HG03442 (cell line): ENCODE results near the gene DPY19L3.
"Not testable (repeated sequence)": the region's sequence is repeated elsewhere in the genome, so short reads cannot be mapped to it uniquely, and the experiment has no call there.

Experiments used
- ATAC-seq: cut with Tn5 transposase; IDR thresholded peaks from one replicate; pipeline ENCODE4 v1.9.1; 2021; ENCODE audit warnings: mild to moderate bottlenecking, moderate library complexity; ENCODE audit not compliant: unreplicated experiment

Gene DPY19L3

DNA sequence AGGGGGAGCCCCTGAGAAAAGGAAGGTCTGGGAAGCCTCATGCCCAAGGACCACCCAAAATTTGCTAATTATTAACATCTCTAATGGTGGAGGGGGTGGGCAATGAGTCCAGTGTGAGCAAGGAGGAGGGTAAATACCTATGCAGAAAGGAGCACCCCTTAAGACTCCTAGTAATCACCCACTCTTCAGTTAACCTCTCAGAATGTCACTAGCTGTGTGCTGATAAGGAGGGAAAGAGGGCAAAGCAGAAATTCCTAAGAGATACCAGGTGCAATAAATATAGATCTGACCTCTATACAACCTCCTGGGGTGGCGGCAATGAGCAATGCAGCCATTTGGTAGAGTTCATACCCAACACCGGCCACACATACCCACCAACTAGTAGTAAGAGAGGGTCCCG lies 12.7 kb upstream of the DPY19L3 start:
- ATAC-seq, result no peak

DNA sequence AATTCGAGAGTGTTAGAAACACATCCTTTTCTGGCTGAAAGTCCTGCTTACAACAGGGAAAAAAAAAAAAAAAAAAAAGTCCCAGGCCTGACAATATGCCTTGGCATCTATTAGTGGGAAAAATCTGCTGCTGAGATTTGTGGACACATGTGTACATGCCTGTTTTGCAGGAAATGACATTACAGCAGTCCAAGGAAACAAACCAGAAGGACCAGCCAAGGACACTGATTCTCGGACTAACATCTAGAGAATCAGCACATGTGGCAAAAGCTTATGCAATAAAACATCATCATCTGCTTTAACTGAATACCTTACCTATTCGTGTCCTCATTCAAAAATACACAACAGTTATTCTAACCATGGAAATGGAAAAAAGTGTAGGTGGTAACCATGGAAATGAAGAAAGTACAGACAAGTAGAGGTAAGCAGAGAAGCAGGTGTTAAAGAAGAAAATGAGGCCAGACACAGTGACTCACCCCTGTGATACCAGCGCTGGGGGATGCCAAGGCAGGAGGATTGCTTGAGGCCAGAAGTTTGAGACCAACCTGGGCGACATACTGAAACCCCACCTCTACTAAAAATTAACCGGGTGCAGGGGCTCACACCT lies 9.4 kb upstream of the DPY19L3 start:
- ATAC-seq, result no peak

DNA sequence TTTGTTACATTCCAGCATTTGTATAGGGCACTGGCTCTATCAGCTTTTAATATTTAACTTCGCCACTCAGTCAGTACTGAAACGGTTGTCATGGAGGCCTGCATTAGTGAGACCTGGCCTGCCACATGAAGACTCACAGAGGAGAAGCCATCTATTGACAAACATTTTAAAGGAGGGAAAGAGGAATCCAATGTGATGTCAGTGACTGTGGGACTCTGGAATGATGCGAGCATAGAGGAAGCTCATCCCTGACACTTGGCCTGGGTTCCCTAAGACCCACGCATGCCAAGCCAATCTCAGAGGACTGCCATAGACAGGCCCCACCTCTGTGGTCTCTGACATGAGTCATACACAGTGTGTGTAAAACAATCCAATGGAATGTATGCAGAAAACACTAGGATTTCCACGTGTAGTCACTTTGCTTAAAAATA lies 7.9 kb upstream of the DPY19L3 start:
- no peak for ATAC-seq

DNA sequence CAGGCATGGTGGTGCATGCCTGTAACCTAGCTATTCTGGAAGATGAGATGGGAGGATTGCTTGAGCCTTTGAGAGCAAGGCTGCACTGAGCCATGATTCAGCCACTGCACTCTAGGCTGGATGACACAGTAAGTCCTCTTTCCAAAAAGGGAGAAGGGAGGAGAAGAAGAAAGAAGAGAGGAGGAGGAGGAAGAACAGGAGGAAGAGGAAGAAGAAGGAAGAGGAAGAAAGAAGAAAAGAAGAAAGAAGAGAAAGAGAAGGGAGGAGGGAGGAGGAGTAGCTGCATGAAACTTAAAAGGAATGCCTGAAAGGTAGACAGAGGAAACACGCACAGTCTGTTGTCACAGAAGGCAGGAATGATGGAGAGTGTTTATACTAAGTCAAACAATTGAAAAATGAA lies 3.6 kb upstream of the DPY19L3 start:
- no peak for ATAC-seq

DNA sequence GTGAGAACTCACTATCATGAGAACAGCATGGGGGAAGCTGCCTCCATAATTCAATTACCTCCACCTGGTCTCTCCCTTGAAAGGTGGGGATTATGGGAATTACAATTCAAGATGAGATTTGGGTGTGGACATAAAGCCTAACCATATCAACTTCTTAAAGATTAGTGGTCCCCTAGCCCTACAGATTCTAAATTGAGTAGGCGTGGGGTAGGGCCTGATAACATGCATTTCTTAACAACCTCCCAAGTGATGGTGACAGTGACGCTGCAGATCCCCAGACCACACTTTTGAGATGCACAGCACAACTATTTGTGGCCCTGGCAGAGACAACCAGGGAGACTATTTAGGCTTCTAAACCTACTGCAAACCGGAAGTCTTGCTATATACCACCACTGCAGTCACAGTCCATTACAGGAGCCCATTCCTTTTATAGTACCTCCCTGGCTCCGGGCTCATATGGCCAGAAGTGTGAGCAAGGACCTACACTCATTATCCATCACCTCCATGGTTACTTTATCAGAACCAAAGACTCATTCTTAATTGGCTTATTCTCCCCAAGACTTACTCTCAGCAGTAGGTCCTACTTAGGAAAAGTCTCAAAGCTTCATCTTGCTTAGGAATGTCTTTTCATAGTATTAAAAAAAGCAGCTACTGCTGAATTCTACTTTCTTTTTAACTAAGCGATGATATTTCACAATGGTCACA lies 2.1 kb upstream of the DPY19L3 start:
- ATAC-seq, result no peak

DNA sequence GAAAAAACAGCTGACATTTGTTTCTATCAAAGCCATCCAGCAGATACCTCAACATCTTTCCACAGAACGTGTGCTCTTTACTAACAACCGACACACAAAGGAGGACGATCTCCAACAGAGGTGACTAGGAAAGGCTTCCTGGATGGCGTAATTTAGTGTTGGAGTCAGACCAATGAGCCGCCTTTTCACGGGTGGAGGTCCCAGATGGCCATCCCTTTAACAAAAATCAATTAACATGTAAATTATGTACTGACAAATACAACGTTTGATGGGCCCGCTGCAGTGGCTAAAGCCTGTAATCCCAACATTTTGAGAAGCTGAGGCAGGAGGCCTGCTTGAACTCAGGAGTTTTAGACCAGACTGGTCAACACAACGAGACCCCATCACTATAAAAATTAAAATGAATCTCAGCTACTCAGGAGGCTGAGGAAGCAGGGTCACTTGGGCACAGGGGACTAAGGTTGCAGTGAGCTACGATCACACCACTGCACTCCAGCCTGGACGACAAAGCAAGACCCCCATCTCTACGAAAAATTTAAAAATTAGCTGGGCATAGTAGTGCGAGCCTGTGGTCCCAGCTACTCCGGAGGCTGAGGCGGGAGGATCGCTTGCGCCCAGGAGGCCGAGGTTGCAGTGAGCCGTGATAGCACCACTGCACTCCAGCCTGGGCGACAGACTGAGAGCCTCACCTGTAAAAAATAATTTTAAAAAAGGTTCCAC lies 1.2 kb upstream of the DPY19L3 start:
- ATAC-seq, result no peak

DNA sequence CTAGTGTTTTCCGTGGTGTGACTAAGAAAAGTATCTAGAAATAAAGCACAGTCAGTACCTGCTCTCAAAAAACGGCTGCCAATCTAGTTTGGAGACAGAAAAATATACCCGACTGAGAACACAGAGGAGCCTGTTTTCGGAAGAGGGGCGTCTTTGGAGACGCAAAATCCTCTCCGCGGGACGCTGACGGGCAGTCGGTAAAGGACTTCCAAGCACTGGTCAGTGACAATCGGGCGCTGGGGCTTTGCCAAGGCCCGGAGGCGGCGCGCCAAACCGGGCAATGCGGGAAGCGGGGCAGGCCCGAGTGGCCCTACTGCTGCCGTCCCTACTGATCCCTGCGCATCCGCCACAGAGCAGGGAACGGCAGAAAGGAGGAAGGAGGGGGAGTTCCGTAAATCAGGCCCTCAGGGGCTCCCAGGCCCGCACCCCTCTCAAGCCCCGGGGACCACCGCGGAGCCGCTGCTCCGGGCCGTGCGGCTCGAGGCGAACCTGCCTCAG lies 588 bp upstream of the DPY19L3 start:
- ATAC-seq, result peak; percentile 10

DNA sequence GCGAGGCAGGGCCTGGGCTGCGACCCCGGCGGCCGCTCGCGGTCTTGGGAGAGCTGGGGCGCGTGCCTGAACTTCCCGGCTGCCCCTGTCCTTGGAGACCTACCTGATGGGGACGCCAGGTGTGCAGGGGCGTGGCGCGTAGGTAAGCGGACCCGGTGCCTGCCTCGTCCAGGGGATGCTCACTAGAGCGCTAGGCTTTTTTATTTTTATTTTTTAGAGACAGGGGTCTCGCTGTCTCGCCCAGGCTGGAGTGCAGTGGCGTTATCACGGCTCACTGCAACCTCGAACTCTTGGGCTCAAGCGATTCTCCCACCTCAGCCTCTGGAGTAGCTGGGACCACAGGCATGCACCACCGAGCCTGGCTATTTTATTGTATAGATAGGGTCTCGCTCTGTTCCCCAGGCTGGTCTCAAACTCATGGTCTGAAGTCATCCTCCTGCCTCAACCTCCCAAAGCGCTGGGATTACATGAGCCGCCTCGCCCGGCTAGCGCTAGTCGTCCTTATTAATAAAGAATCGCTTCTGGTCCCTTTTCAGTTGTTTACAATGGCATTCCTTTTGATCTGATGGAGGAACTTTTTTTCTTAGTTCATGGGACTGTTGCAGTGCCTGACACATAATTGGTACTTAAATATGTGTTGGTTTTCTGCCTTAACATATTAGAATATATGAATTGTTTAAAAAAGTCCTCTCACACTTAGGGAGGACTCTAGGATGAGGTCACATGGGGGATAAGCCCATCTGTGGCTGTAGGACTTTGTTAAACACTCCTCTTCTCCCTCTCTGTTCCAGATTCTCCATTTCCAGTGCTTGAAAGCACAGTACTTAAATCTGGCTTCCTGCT lies 812 bp downstream of the DPY19L3 start:
- no peak for ATAC-seq

DNA sequence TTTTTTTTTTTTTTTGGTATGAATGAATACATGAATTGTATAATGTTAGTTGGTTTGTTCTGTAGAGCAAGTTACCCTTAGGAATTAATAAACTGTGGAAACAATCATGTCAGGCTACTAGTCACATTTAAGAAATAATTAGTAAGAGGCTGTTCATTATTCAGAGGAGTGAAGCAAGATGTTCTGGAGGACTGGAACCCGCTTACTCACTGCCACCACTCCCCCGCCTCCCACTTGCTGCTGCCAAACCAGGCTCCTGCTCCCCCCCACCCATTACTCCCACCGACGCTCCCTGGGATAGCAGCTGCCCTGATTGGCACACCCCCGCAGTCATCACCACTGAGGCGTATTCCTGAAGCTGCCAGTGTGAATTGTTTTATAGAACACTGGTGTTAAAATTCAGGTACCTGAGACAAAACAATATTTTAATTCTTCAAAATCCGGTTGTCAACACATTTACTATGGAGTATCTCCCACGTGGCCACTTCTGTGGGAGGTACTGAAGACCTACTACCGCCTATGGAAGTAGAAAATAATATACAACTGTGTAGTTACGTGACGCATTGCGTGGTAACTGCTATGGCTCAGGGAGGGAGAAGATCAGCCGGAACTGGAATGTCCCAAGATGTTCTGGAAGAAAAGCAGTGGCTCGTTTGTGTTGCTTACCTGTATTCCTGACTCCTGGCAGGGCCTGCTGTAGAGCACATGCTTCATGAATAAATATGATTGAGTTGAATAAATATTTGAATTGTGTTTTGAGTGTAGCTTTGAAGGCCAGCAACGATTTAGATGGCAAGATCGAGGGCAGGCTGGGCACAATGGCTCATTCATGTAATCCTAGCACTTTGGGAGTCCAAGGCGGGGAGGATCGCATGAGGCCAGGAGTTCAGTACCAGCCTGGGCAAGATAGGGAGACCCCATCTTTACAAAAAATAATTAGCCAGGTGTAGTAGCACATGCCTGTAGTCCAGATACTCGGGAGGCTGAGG lies 1.7 kb downstream of the DPY19L3 start:
- no peak for ATAC-seq

DNA sequence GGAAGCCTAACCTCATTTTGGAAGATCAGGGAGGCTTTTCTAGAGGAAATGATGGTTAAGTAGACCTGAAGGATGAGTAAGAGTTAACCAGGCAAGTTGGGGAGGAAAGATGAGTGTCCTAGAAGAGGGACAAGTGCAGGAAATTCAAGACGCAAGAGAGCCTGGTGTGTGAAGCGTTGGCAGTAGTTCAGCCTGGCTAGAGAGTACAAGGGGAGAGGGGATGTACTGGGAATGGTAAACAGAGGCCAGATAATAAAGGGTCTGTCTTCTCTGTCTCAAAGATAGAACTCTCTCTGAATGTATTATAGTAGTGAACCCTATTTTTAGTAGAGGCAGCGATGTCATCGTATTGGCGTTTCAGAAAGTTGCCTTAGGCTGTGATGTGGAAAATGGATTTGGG lies 9.7 kb downstream of the DPY19L3 start:
- ATAC-seq, result no peak

DNA sequence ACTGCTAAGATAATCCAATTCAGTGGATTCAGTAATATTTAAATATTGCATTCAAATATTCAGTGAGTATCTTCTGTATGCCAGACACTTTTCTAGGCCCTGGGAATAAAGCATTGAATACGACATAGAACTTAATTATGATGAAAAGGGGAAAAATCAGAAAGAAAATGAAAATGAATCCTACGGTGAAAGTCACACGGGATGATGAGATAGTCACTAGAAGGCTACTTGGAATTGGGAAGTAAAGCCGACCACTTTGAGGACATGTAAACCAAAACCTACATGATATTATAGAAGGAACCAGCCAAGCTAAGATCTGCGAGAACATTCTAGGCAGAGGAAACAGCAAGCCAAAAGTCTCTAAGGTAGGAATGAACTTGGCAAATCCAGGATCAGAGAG lies 10.1 kb downstream of the DPY19L3 start:
- no peak for ATAC-seq

DNA sequence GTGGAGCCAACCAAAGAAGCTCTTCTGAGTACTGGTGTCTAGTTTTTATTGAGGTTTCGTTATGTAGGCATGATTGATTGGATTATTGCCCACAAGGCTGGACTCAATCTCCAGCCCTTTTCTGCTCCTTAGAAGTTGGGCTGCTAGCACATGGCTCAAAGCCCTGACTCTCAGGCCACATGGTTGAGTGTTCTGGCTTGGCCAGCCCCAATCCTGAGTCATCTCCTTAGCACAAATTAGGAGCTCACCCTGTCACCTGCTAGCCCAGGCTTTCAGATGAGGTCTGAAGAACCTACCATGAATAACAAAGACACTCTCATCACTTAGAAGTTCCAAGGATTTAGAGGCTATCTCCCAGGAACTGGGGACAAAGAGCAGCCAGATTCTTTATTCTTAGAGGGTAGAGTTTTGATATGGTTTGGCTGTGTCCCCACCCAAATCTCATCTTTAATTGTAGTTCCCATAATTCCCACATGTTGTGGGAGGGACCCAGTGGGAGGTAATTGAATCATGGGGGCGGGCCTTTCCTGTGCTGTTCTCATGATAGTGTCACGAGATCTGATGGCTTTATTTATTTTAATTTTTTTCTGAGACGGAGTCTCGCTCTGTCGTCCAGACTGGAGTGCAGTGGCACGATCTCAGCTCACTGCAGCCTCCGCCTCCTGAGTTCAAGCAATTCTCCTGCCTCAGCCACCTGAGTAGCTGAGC lies 11.3 kb downstream of the DPY19L3 start:
- no peak for ATAC-seq

DNA sequence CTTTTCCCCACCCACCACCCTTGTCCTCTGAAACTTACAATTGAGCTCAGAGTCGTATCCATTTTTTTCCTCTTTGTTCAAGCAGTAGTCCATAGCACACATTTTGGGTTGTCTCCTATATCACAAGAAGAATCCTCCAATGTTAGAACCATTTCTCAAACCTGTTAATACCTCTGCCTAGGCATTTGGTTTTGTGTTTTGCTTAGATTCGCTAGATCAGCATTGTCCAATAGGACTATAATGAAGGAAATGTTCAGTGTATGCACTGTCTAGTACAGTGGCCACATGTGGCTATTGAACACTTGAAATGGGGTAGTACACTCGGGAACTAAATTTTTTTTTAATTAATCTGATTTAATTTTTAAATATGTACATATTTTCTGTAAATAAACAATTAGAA lies 12.6 kb downstream of the DPY19L3 start:
- ATAC-seq, result no peak

DNA sequence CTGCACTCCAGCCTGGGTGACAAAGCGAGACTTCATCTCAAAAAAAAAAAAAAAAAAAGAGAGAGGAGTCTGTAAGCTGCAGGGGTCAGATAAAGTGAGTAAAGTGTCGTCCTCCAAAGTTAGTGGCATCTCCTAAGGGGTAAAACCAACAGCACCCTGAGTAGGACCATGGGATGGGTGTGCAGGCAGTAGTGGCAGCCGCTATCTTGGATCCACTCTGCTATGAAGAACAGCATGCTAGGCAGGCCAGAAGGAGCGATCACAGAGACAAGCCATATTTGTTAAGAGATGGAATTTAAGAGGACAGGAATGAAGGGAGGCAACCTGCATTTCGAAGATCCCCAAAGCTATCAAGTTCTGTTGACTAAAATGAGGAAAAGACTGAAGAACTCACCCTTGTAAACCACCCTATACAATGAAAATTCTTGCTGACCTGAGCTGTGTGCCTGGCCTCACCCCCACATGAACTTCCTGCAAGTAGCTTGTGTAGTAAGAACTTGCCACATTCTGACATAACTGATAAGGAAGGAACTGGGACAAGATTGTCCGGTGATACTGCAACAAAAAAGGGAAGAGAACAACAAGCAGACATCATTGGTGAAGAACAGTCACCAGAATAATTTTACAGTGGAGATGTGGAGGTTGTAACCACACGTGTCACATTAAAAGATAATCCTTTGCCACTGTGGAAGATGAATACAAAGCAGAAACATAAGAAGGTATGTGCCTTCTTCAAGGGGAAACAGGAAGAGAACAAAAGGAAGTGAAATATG lies 16.2 kb downstream of the DPY19L3 start:
- ATAC-seq, result no peak

DNA sequence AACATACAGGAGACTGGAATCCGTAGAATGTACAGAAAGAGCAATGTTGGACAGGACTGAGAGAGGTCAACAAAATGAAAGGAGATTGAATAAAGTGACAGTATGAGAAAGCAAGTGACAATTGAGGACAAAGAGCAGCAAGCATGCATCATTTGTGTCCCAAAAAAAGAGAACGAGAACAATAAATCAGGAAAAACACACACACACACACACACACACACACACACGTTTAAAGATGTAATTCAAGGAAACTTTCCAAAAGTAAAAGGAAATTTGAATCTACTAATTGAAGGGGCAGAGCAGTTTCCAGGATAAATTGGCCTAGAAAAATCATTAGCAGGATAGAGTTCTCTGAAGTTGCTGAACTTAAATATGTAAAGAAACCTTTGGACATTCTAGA lies 16.9 kb downstream of the DPY19L3 start:
- no peak for ATAC-seq

DNA sequence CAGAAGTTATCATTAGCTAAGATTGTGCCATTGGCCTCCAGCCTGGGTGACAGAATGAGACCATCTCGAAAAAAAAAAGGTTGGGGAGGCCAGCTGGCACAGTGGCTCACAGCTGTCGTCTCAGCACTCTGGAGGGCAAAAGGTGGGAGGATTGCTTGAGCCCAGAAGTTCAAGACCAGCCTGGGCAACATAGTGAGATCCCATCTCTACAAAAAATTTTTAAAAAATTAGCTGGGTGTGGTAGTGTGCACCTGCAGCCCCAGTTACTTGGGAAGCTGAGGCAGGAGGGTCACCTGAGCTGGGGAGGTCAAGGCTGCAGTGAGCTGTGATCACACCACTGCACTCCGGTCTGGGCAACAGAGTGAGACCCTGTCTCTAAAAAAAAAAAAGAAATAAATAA lies 18.4 kb downstream of the DPY19L3 start:
- not testable (repeated sequence) for ATAC-seq

DNA sequence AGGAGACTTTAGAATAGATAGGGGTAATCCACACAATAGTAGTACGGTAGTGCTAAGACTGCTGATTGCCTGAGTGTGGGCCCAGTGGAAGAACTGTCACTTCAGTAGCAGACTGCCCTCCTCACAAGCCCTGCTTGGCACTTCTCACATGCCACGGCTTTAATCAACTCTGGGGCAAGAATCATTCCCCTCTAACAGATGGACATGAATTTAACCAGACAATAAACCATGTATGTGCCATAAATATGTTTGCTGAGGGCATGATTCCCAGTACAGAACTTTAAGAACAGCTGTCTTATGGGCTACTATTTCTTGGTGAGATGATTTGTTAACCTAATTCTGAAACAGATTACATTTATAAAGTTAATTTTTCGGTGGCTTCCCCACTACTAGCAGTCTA lies 22.0 kb downstream of the DPY19L3 start:
- ATAC-seq, result no peak

DNA sequence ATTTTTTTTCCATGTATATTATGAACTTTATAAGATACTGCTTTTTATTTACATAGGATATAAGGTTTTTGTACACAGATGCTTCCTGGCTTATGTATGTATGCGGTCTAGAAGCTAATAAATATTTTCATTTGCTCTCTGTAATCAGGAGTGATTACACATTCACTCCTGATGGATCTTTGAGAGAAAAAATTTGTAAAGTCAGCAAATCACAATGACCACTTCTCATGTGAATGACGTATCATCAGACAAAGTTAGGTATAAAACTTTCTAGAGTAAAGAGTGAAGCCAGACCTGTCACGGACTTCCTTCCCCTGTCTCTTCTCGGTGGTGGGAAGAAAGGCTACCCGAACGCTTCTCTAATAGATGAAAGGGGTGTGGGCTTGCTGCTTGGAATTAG lies 31.1 kb downstream of the DPY19L3 start:
- no peak for ATAC-seq

DNA sequence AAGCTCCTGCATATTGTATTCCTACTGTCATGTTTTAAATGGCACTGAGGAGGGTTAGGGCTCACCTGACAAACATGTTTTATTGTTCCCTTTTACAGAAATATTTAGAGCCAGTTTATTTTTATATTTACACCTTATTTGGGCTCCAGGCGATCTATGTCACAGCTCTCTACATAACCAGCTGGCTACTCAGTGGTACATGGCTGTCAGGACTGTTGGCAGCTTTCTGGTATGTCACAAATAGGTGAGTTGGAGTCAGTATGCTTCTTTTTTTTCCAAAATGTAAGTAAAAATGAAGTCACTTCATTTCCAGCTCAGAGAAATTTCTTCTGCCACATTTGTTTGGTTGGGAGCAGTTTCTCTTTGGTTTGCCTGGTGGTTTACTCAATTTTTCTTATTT lies 31.5 kb downstream of the DPY19L3 start:
- ATAC-seq, result no peak
